Smooth muscle cell (in vitro differentiated cells): ENCODE results near the gene CLSTN2. TPM values are rescaled to one million over a fixed set of nuclear protein-coding genes. Genes with fewer than 3 reads are reported as not detected.

Experiments
- DNase-seq: peaks from one replicate; lab custom pipeline; 2025; ENCODE audit not compliant: unreplicated experiment; lab: John Stamatoyannopoulos, UW
- H2AFZ ChIP-seq: fragments of 200-600 bp; sonication (generic); 2 replicates; pipeline ENCODE4 v1.6.0; 2016; ENCODE audit warnings: antibody characterized with exemption, low read depth, mild to moderate bottlenecking
- H3F3A ChIP-seq: fragments of 200-600 bp; sonication (generic); 2 replicates; pipeline ENCODE4 v1.6.0; 2017; ENCODE audit warnings: antibody characterized with exemption, low read depth
- H3K27ac ChIP-seq: fragments of 200-600 bp; sonication (generic); 2 replicates; pipeline ENCODE4 v1.5.1; 2016; ENCODE audit warnings: low read depth, mild to moderate bottlenecking
- H3K27me3 ChIP-seq: fragments of 200-600 bp; sonication (generic); 2 replicates; pipeline ENCODE4 v1.6.1; 2016; ENCODE audit warnings: low read depth, mild to moderate bottlenecking
- H3K36me3 ChIP-seq: fragments of 200-600 bp; sonication (generic); 2 replicates; pipeline ENCODE4 v1.5.1; 2016; ENCODE audit warnings: low read depth
- H3K4me1 ChIP-seq: fragments of 200-600 bp; sonication (generic); 2 replicates; pipeline ENCODE4 v1.5.1; 2016; ENCODE audit warnings: low read depth
- H3K4me2 ChIP-seq: fragments of 200-600 bp; sonication (generic); 2 replicates; pipeline ENCODE4 v1.6.0; 2016; ENCODE audit warnings: mild to moderate bottlenecking
- H3K4me3 ChIP-seq: fragments of 200-600 bp; sonication (generic); 2 replicates; pipeline ENCODE4 v1.5.1; 2016; ENCODE audit warnings: mild to moderate bottlenecking
- H3K79me2 ChIP-seq: fragments of 200-600 bp; sonication (generic); 2 replicates; pipeline ENCODE4 v1.6.0; 2016; ENCODE audit warnings: low read depth, mild to moderate bottlenecking
- H3K9ac ChIP-seq: fragments of 200-600 bp; sonication (generic); 2 replicates; pipeline ENCODE4 v1.6.0; 2016; ENCODE audit warnings: low read depth
- H3K9me3 ChIP-seq: fragments of 200-600 bp; sonication (generic); replicated peaks from 2 replicates; pipeline ENCODE4 v1.5.1; 2016; ENCODE audit warnings: low read depth
- H4K20me1 ChIP-seq: fragments of 200-600 bp; sonication (generic); 2 replicates; pipeline ENCODE4 v1.6.0; 2016; ENCODE audit warnings: low read depth
- WGBS: methylation state at CpG from one replicate; pipeline ENCODE4 v1.1.7; 2016; ENCODE audit warnings: low lambda C conversion rate; 5-methylcytosine and 5-hydroxymethylcytosine counted together
- polyA plus RNA-seq: library from polyadenylated mRNA; unstranded; fragments of >200 nt; fragmentation: Nextera tagmentation; extraction: Ambion mirVana; gene quantifications from 2 replicates; pipeline ENCODE4 v1.2.1, GENCODE V29; 2016
- total RNA-seq: library from RNA; depleted of rRNA; stranded (reverse); fragments of >200 nt; gene quantifications from 2 replicates; pipeline ENCODE4 v1.2.3, GENCODE V29; 2014
- TF ChIP-seq, protein P1 (sequence below): fragments of 200-600 bp; sonication (generic); IDR thresholded peaks from 2 replicates; pipeline ENCODE4 v1.5.1; 2017; ENCODE audit warnings: borderline replicate concordance, mild to moderate bottlenecking, antibody characterized with exemption; ENCODE audit not compliant: insufficient read depth, poor library complexity, severe bottlenecking

The CLSTN2 gene
- total and polyA plus RNA-seq, 2 experiments from 2014 or later: 0.91 to 1.5 TPM

DNA sequence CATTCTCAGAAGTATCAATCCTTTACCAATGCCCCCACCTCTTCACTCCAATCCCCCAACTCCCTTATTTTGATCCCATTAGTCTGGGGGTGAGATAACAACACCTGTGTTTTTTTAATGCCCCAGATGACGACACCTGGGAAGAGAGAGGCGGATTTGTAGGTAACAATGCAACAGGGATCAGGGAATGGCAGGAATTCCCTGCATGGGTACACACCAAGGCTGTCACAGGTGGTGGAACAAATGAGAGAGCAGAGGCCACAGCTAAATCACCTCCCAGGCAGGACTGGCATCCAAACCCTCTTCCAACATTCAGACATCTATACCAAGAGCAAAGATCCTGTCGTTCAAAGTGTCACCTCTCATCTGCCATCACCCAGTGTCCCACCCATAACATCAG, 423.7 kb downstream of the CLSTN2 start:
- H3F3A ChIP-seq: no peaks in the 10 kb centered on the region

GRCh38 chr3:140359233-140359995, 424.4 kb downstream of the CLSTN2 start:
- no peaks in the 10 kb centered on the region for H3F3A ChIP-seq
- no peak for DNase-seq
- TF ChIP-seq, protein P1, sequence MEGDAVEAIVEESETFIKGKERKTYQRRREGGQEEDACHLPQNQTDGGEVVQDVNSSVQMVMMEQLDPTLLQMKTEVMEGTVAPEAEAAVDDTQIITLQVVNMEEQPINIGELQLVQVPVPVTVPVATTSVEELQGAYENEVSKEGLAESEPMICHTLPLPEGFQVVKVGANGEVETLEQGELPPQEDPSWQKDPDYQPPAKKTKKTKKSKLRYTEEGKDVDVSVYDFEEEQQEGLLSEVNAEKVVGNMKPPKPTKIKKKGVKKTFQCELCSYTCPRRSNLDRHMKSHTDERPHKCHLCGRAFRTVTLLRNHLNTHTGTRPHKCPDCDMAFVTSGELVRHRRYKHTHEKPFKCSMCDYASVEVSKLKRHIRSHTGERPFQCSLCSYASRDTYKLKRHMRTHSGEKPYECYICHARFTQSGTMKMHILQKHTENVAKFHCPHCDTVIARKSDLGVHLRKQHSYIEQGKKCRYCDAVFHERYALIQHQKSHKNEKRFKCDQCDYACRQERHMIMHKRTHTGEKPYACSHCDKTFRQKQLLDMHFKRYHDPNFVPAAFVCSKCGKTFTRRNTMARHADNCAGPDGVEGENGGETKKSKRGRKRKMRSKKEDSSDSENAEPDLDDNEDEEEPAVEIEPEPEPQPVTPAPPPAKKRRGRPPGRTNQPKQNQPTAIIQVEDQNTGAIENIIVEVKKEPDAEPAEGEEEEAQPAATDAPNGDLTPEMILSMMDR: no peak
- H3K36me3 ChIP-seq: no peaks in the 10 kb centered on the region
- H3K9me3 ChIP-seq: no peaks in the 10 kb centered on the region
- no peaks in the 10 kb centered on the region for H3K27me3 ChIP-seq
- no peak overlapping the region for H2AFZ ChIP-seq
- H3K27ac ChIP-seq: no peak overlapping the region
- no peak overlapping the region for H3K4me3 ChIP-seq
- no peak overlapping the region for H3K9ac ChIP-seq
- H3K79me2 ChIP-seq: no peaks in the 10 kb centered on the region
- H4K20me1 ChIP-seq: no peaks in the 10 kb centered on the region
- WGBS: 72% methylated on average over 5 of the region's 5 CpGs
- no peak overlapping the region for H3K4me2 ChIP-seq
- H3K4me1 ChIP-seq: no peaks in the 10 kb centered on the region

More for the DNA sequence above, 423.7 kb downstream of the CLSTN2 start:
- H3K4me1 ChIP-seq: no peaks in the 10 kb centered on the region
- TF ChIP-seq, protein P1: no peak
- H3K4me3 ChIP-seq: no peak overlapping the region
- H3K4me2 ChIP-seq: no peak overlapping the region
- no peaks in the 10 kb centered on the region for H4K20me1 ChIP-seq
- no peak for DNase-seq
- no peak overlapping the region for H2AFZ ChIP-seq
- H3K9ac ChIP-seq: no peak overlapping the region
- H3K36me3 ChIP-seq: no peaks in the 10 kb centered on the region
- H3K9me3 ChIP-seq: no peaks in the 10 kb centered on the region
- no peak overlapping the region for H3K27ac ChIP-seq
- WGBS: 92% methylated on average over 3 of the region's 3 CpGs
- no peaks in the 10 kb centered on the region for H3K27me3 ChIP-seq
- no peaks in the 10 kb centered on the region for H3K79me2 ChIP-seq

DNA sequence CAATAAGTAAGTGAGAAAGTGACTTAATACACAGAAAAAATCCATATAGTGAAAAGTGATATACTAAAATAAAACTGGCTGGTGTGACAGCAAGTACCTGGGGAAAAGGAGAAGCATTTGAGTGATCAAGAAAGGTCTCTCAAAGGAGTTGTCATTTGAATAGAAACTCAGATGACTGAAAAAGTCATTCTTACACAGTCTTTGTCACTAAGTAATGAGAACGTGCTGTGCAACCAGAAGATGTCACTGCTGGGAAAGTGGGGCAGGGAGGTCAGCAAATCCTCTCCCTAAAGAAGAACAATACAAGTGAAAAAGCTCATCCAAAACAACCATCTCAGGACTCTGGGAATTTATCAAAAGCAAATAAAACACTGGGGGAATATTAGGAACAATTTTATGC, 425.3 kb downstream of the CLSTN2 start:
- H3K4me1 ChIP-seq: no peaks in the 10 kb centered on the region
- WGBS: 65% methylated on average over 1 of the region's 1 CpG

More for the DNA sequence above, 425.3 kb downstream of the CLSTN2 start:
- DNase-seq: no peak
- TF ChIP-seq, protein P1: no peak
- H3K4me2 ChIP-seq: no peak overlapping the region
- no peaks in the 10 kb centered on the region for H3K36me3 ChIP-seq
- H3F3A ChIP-seq: no peaks in the 10 kb centered on the region
- H3K4me3 ChIP-seq: no peak overlapping the region
- H2AFZ ChIP-seq: no peak overlapping the region
- H3K79me2 ChIP-seq: no peaks in the 10 kb centered on the region
- no peaks in the 10 kb centered on the region for H3K27me3 ChIP-seq
- no peak overlapping the region for H3K27ac ChIP-seq
- H3K9me3 ChIP-seq: no peaks in the 10 kb centered on the region
- H4K20me1 ChIP-seq: no peaks in the 10 kb centered on the region
- H3K9ac ChIP-seq: no peak overlapping the region
